Measurements from ENCODE around the gene BST1.

BST1 gene

DNA sequence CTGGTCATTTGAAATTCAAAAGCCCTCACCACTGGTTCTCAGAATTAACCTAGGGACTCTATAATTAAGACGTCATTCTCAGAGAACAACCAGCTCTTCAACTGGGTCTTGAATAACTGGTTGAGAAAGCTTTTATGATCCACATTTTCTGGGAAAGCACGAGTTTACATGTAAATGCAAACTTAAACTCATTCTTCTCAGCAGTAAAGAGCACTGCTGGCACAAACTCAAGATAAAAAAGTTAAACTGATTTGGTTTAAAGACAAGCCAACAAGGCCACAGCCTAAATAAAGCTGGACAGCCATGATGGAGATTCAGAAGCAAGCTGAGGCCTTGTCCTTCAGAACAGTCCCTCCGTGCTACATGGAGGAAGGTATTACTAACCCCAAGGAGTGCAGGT is 13.2 kb downstream of the BST1 start:
- TF ChIP-seq POLR2AphosphoS5 (IDR thresholded peaks at IDR 0.05; ENCODE audit: low read depth, low read length) (no peak), TAF1 (IDR thresholded peaks at IDR 0.05; ENCODE audit: borderline replicate concordance, insufficient read depth, low read length) (no peak), FOXP2 (optimal IDR thresholded peaks at IDR 0.05; ENCODE audit: borderline replicate concordance, extremely low read depth, extremely low read length, insufficient read depth) (no peak), SIN3A (IDR thresholded peaks at IDR 0.05; ENCODE audit: borderline replicate concordance, insufficient read depth, low read length) (no peak)
- TF ChIP-seq, protein P1, sequence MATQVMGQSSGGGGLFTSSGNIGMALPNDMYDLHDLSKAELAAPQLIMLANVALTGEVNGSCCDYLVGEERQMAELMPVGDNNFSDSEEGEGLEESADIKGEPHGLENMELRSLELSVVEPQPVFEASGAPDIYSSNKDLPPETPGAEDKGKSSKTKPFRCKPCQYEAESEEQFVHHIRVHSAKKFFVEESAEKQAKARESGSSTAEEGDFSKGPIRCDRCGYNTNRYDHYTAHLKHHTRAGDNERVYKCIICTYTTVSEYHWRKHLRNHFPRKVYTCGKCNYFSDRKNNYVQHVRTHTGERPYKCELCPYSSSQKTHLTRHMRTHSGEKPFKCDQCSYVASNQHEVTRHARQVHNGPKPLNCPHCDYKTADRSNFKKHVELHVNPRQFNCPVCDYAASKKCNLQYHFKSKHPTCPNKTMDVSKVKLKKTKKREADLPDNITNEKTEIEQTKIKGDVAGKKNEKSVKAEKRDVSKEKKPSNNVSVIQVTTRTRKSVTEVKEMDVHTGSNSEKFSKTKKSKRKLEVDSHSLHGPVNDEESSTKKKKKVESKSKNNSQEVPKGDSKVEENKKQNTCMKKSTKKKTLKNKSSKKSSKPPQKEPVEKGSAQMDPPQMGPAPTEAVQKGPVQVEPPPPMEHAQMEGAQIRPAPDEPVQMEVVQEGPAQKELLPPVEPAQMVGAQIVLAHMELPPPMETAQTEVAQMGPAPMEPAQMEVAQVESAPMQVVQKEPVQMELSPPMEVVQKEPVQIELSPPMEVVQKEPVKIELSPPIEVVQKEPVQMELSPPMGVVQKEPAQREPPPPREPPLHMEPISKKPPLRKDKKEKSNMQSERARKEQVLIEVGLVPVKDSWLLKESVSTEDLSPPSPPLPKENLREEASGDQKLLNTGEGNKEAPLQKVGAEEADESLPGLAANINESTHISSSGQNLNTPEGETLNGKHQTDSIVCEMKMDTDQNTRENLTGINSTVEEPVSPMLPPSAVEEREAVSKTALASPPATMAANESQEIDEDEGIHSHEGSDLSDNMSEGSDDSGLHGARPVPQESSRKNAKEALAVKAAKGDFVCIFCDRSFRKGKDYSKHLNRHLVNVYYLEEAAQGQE (IDR thresholded peaks at IDR 0.05; ENCODE audit: insufficient read depth in 1 of 2, low read depth in 2 of 2, low read length in 2 of 2), result no peak

DNA sequence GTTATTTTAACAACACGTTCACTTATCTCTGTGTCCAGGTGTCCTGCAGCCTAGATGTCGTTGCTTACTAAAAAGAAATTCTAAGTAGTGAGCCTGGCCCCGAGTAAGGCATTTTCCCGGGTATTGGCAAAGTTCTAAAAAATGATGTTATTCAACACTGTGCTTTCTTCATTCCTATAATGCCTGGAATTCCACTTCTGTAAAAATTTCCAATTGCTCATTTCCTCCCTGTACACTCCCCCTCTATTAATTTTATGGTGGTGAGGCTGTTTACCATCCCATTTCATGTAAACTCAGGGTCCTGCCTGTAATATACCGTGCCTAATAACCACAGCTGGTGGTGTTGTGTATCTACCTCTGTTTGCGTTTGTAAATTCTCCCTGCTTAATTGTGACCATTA is 14.2 kb downstream of the BST1 start:
- TF ChIP-seq FOXP2 (optimal IDR thresholded peaks at IDR 0.05; ENCODE audit: borderline replicate concordance, extremely low read depth, extremely low read length, insufficient read depth) (no peak), POLR2AphosphoS5 (IDR thresholded peaks at IDR 0.05; ENCODE audit: low read depth, low read length) (no peak), TAF1 (IDR thresholded peaks at IDR 0.05; ENCODE audit: borderline replicate concordance, insufficient read depth, low read length) (no peak), SIN3A (IDR thresholded peaks at IDR 0.05; ENCODE audit: borderline replicate concordance, insufficient read depth, low read length) (no peak)
- TF ChIP-seq, protein P1 (IDR thresholded peaks at IDR 0.05; ENCODE audit: insufficient read depth in 1 of 2, low read depth in 2 of 2, low read length in 2 of 2), result no peak

DNA sequence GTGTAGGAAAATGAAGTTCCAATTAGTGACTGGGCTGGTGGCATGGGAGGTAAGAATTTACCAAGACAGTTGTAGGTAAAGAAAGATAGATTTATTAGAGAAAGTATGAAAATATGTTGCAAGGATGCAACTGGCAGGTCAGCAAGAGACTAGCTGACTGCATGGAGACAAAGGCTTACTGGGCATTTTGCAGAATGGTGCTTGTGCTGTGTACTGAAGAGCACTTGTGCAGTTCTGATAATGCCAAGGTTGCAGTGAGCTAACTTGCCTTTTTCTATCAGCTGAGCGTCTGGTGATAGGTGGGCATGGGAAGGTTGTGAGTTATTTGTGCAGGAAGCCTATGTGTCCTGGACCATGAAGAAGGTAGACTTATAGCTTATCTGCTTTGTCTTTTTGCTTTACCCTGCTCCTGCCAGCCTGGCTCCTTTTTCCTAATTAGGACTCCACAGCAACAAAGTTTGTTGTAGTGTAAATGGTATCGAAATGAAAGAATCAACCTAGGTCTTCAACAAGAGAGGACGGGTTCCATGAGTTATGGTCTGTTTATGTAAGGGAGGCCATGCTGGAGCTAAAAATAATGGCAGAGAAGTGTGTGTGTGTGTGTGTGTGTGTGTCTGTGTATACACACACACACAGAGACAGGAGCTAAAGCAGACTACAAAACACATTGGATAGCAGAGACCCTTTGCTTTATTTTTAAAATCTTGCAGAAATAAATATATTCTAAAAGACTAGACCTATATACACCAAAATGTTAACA is 15.0 kb downstream of the BST1 start:
- TF ChIP-seq, protein P1 (IDR thresholded peaks at IDR 0.05; ENCODE audit: insufficient read depth in 1 of 2, low read depth in 2 of 2, low read length in 2 of 2), result no peak
- TF ChIP-seq TAF1 (IDR thresholded peaks at IDR 0.05; ENCODE audit: borderline replicate concordance, insufficient read depth, low read length) (no peak), POLR2AphosphoS5 (IDR thresholded peaks at IDR 0.05; ENCODE audit: low read depth, low read length) (no peak), SIN3A (IDR thresholded peaks at IDR 0.05; ENCODE audit: borderline replicate concordance, insufficient read depth, low read length) (no peak), FOXP2 (optimal IDR thresholded peaks at IDR 0.05; ENCODE audit: borderline replicate concordance, extremely low read depth, extremely low read length, insufficient read depth) (no peak)

DNA sequence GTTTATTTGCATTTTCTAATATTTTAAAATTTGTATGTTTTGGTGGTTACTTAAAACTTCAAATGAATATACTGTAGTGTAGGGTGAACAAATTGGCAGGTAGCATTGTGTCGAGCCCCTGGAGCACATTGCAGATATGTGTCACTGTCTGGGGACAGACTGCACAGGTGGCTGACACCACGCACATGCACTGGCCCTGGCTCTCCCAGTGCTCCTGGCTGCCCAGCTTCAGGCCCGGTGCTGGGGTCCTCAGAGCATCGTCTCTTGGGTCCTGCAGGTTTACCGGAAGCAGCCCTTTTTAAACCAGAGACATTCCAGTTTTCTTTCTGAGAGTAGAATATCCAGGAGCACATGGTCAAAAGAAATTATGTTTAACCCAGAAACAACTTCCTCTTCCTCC is 15.6 kb downstream of the BST1 start:
- TF ChIP-seq POLR2AphosphoS5 (IDR thresholded peaks at IDR 0.05; ENCODE audit: low read depth, low read length) (no peak), TAF1 (IDR thresholded peaks at IDR 0.05; ENCODE audit: borderline replicate concordance, insufficient read depth, low read length) (no peak), SIN3A (IDR thresholded peaks at IDR 0.05; ENCODE audit: borderline replicate concordance, insufficient read depth, low read length) (no peak), FOXP2 (optimal IDR thresholded peaks at IDR 0.05; ENCODE audit: borderline replicate concordance, extremely low read depth, extremely low read length, insufficient read depth) (no peak)
- TF ChIP-seq, protein P1 (IDR thresholded peaks at IDR 0.05; ENCODE audit: insufficient read depth in 1 of 2, low read depth in 2 of 2, low read length in 2 of 2), result no peak

Measured in PFSK-1 (cell line).